Transverse colon (tissue), 4 donors: ENCODE data around the gene UBE2K. TPM values are rescaled to one million over a fixed set of nuclear protein-coding genes. Genes with fewer than 3 reads are reported as not detected.

ENCODE experiments used
- DNase-seq: peaks from one replicate; pipeline ENCODE4 v3.0.0-alpha.2; 2019
- H3K27ac ChIP-seq, 4 donors: fragments of 200-600 bp; sonication (generic); 2 replicates each; pipeline ENCODE4 v1.5.1; 2016 to 2018; ENCODE audit warnings: inconsistent platforms in 4 of 4
- H3K27me3 ChIP-seq: fragments of 200-600 bp; sonication (generic); 2 replicates; pipeline ENCODE4 v1.5.1; 2017; ENCODE audit warnings: inconsistent platforms
- H3K36me3 ChIP-seq, 4 donors: fragments of 200-600 bp; sonication (generic); 2 replicates each; pipeline ENCODE4 v1.5.1; 2017 to 2019; ENCODE audit warnings: inconsistent platforms in 4 of 4
- H3K4me1 ChIP-seq, 4 donors: fragments of 200-600 bp; sonication (generic); 2 replicates each; pipeline ENCODE4 v1.5.1; 2017 to 2020; ENCODE audit warnings: inconsistent platforms in 4 of 4
- H3K4me3 ChIP-seq, 4 donors: fragments of 200-600 bp; sonication (generic); 1 replicate in 1 of 4; 2 replicates in 3 of 4; pipeline versions ENCODE4 v1.5.1 to v1.6.1; 2017 to 2019; ENCODE audit warnings: inconsistent platforms in 4 of 4
- H3K9me3 ChIP-seq, 2 donors: fragments of 200-600 bp; sonication (generic); 2 replicates each; pipeline ENCODE4 v1.5.1; 2017 to 2019; ENCODE audit warnings: inconsistent platforms in 2 of 2
- EP300 ChIP-seq: sonication (generic); formaldehyde crosslinking; IDR thresholded peaks from one replicate; pipeline ENCODE4 v1.6.1; 2017; ENCODE audit warnings: antibody characterized with exemption, low read depth
- POLR2A ChIP-seq: fragments of 450-650 bp; IDR thresholded peaks from one replicate; pipeline ENCODE4 v1.6.1; 2016; ENCODE audit warnings: antibody characterized with exemption, mild to moderate bottlenecking, moderate library complexity
- POLR2AphosphoS5 ChIP-seq, 3 donors: sonication (generic); formaldehyde crosslinking; IDR thresholded peaks; one replicate each; pipeline ENCODE4 v1.6.1; 2016; ENCODE audit warnings: antibody characterized with exemption in 3 of 3
- WGBS, 2 donors: methylation state at CpG; one replicate each; pipeline ENCODE4 v1.1.5; 2018; ENCODE audit warnings: low coverage in 1 of 2; 5-methylcytosine and 5-hydroxymethylcytosine counted together
- in situ Hi-C, 4 donors: fragments of 200-750 bp; cut with MboI; loops; one replicate each; pipeline versions ENCODE4 v1.15.0 to v1.15.1; 2017; ENCODE audit warnings: low sequenced_read_pairs in 3 of 4, low pct_ligation_motif_present in 1 of 4, low pct_unique_long_range_greater_than_20kb in 1 of 4
- intact Hi-C: fragments of 100-400 bp; cut with DNase I; formaldehyde crosslinking; loops from one replicate; pipeline ENCODE4 v1.15.1; 2023; ENCODE audit warnings: low total_unique reads
- total RNA-seq, 4 donors: library from RNA; depleted of rRNA; stranded (reverse); fragments of >200 nt; gene quantifications; one replicate each; pipeline ENCODE4 v1.1.0, GENCODE V29; 2016
- TF ChIP-seq, protein P1 (sequence below), 5 experiments: fragments of 200-600 bp in 3 of 5; fragments of 450-650 bp in 2 of 5; sonication (generic) in 3 of 5; IDR thresholded peaks; 1 replicate in 2 of 5; 2 replicates in 3 of 5; pipeline ENCODE4 v1.5.1; 2016 to 2017; ENCODE audit warnings: antibody characterized with exemption in 5 of 5, inconsistent platforms in 3 of 5, mild to moderate bottlenecking in 2 of 5, moderate library complexity in 1 of 5

The UBE2K gene
- total RNA-seq, 4 donors from 2014 or later, result 18.9 to 48.6 (median 37.3) TPM

DNA sequence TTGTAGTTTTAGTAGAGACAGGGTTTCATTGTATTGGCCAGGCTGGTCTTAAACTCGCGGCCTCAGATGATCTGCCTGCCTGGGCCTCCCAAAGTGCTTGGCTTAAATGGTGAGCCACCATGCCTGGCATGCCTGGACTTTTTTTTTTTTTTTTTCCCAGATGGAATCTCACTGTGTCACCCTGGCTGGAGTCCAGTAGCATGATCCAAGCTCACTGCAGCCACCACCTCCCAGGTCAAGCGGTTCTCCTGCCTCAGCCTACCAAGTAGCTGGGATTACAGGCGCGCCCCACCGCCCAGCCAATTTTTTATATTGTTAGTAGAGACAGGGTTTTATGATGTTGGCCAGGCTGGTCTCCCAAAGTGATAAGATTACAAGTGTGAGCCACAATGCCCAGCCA is 8.4 kb downstream of the UBE2K start:
- Histone ChIP-seq H3K27ac (peak overlapping the region; percentile 20 to 44 (median 34)), H3K27me3 (no peaks in the 10 kb centered on the region), H3K9me3 (no peaks in the 10 kb centered on the region), H3K36me3 (no peaks in the 10 kb centered on the region), H3K4me3 (no peak overlapping the region), H3K4me1 (peaks cover 8 to 44% (median 15%) of the 10 kb centered on the region in 4 donors)
- 69% methylated on average over 6 of the region's 6 CpGs; no CpG with 5 or more reads in 1 of the 2 donors for WGBS, 2 donors
- in situ Hi-C loops, result loop anchor here in 1 of 4 donors (10.0 kb wide), 1 partner anchor 268 kb away; the partner anchor contains the start of gene PDS5A
- TF ChIP-seq EP300 (no peak), POLR2A (no peak), POLR2AphosphoS5 (IDR thresholded peaks at IDR 0.05) (no peak)
- TF ChIP-seq, protein P1, sequence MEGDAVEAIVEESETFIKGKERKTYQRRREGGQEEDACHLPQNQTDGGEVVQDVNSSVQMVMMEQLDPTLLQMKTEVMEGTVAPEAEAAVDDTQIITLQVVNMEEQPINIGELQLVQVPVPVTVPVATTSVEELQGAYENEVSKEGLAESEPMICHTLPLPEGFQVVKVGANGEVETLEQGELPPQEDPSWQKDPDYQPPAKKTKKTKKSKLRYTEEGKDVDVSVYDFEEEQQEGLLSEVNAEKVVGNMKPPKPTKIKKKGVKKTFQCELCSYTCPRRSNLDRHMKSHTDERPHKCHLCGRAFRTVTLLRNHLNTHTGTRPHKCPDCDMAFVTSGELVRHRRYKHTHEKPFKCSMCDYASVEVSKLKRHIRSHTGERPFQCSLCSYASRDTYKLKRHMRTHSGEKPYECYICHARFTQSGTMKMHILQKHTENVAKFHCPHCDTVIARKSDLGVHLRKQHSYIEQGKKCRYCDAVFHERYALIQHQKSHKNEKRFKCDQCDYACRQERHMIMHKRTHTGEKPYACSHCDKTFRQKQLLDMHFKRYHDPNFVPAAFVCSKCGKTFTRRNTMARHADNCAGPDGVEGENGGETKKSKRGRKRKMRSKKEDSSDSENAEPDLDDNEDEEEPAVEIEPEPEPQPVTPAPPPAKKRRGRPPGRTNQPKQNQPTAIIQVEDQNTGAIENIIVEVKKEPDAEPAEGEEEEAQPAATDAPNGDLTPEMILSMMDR (IDR thresholded peaks at IDR 0.05), result no peak
- intact Hi-C loops, result no loop called here
- DNase-seq, result peak; percentile 59

DNA sequence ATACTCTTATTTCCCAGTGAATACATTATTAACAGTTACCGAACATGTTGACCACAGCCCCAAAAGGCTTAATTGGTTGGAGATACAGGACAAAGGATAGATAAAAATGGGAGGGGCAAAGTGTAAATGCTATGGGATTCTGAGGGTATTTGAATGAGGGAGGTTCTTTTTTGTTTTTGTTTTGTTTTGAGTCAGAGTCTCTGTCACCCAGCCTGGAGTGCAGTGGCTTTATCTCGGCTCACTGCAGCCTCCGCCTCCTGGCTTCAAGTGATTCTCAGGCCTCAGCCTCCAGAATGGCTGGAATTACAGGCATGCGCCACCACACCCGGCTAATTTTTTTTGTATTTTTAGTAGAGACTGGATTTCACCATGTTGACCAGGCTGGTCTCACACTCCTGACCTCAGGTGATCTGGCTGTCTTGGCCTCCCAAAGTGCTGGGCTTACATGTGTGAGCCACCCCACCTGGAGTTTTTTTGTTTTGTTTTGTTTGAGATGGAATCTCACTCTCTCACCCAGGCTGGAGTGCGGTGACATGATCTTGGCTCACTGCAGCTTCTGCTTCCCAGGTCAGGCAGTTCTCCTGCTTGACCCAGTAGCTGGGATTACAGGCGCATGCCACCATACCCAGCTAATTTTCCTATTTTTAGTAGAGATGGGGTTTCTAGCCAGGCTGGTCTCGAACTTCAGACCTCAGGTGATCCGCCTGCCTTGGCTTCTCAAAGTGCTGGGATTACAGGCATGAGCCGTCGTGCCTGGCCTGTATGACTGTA is 9.0 kb downstream of the UBE2K start:
- intact Hi-C loops, result no loop called here
- in situ Hi-C loops, result loop anchor here in 1 of 4 donors (10.0 kb wide), 1 partner anchor 268 kb away; the partner anchor contains the start of gene PDS5A
- TF ChIP-seq, protein P1 (IDR thresholded peaks at IDR 0.05), result no peak
- TF ChIP-seq POLR2AphosphoS5 (IDR thresholded peaks at IDR 0.05) (no peak), POLR2A (no peak), EP300 (no peak)
- no peaks in the 10 kb centered on the region for H3K36me3 ChIP-seq
- H3K27ac ChIP-seq, result peak overlapping the region; percentile 20 to 44 (median 34)
- DNase-seq, result no peak
- no peaks in the 10 kb centered on the region for H3K27me3 ChIP-seq
- WGBS, 2 donors, result 88% methylated on average over 5 to 11 of the region's 11 CpGs
- peaks cover 8 to 48% (median 15%) of the 10 kb centered on the region in 4 donors for H3K4me1 ChIP-seq
- H3K4me3 ChIP-seq, result no peak overlapping the region
- H3K9me3 ChIP-seq, result no peaks in the 10 kb centered on the region

DNA sequence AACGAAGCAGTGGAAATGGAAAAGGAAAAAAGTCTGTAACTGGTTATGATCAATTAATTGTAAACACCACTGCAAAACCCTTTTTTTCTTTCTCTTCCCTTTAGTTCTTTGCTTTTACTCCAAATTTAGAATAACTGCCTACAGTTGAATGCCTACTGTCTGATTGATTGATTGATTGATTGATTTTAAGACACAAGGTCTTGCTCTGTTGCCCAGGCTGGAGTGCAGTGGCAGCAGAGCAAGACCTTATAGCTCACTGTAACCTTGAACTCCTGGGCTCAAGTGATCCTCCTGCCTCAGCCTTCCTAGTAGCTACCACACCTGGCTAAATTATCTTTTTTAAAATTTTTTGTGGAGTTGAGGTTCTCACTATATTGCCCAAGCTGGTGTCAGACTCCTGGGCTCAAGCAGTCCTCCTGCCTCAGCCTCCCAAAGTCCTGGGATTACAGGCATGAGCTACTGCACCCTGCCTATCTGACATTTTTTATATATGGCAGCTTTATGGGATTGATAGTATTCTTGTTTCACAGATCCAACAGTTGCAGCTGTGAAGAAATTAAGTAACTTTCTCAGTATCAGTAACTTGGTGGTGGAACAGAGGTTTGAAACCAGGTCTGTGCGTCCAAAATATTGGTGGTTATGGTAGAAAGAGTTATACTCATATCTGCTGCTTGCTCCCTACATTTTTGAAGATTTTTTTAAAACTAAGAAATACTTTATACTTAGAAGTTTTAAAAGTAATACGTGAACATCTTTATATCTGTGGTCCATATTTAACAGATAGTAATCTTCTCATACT is 12.4 kb downstream of the UBE2K start:
- no peaks in the 10 kb centered on the region for H3K27me3 ChIP-seq
- no peak for TF ChIP-seq POLR2A
- no peak for TF ChIP-seq EP300
- TF ChIP-seq, protein P1 (IDR thresholded peaks at IDR 0.05), result no peak
- TF ChIP-seq POLR2AphosphoS5 (IDR thresholded peaks at IDR 0.05), result no peak
- in situ Hi-C loops (no loop called here), intact Hi-C loops (no loop called here)
- peaks cover 15 to 60% (median 19%) of the 10 kb centered on the region in 4 donors for H3K4me1 ChIP-seq
- no peak overlapping the region for H3K27ac ChIP-seq
- no peaks in the 10 kb centered on the region for H3K36me3 ChIP-seq
- H3K9me3 ChIP-seq, result no peaks in the 10 kb centered on the region
- no peak overlapping the region for H3K4me3 ChIP-seq
- 70 to 81% methylated on average over 3 of the region's 3 CpGs for WGBS, 2 donors
- no peak for DNase-seq
